Hepatocyte (in vitro differentiated cells): ENCODE results near the gene NBPF4.

Experiments used
- CTCF ChIP-seq: fragments of 200-600 bp; sonication (generic); IDR thresholded peaks from 2 replicates; pipeline ENCODE4 v1.5.1; 2016; ENCODE audit warnings: antibody characterized with exemption, mild to moderate bottlenecking; ENCODE audit not compliant: poor library complexity
- EZH2 ChIP-seq: fragments of 200-600 bp; sonication (generic); IDR thresholded peaks from 2 replicates; pipeline ENCODE4 v1.6.1; 2016; ENCODE audit warnings: antibody characterized with exemption, mild to moderate bottlenecking, borderline replicate concordance

GRCh38 chr1:108199781-108200686 lies 43.8 kb downstream of the NBPF4 start, which contains the start of gene SLC25A24:
- no peak for TF ChIP-seq CTCF
- no peak for TF ChIP-seq EZH2
